Colonic mucosa (tissue), 4 donors: ENCODE data around the gene PTPRN2. TPM values are rescaled to one million over a fixed set of nuclear protein-coding genes. Genes with fewer than 3 reads are reported as not detected.

Experiments used
- DNase-seq: peaks from one replicate; pipeline ENCODE4 v3.0.0-alpha.2; 2020
- H3K27ac ChIP-seq: fragments of 200-600 bp; one replicate; pipeline ENCODE4 v1.8.0; 2021
- H3K27me3 ChIP-seq: fragments of 200-600 bp; one replicate; pipeline ENCODE4 v1.8.0; 2021
- H3K36me3 ChIP-seq: fragments of 200-600 bp; one replicate; pipeline ENCODE4 v1.8.0; 2021
- H3K4me1 ChIP-seq: fragments of 200-600 bp; one replicate; pipeline ENCODE4 v1.8.0; 2021; ENCODE audit warnings: mild to moderate bottlenecking
- H3K4me3 ChIP-seq: fragments of 200-600 bp; one replicate; pipeline ENCODE4 v1.8.0; 2021
- H3K9ac ChIP-seq, 2 donors: one replicate each; pipeline ENCODE4 v1.7.0; 2013; ENCODE audit warnings: control low read depth in 2 of 2, low read depth in 2 of 2, low read length in 2 of 2
- H3K9me3 ChIP-seq: fragments of 200-600 bp; one replicate; pipeline ENCODE4 v1.8.0; 2021
- CTCF ChIP-seq: fragments of 200-600 bp; IDR thresholded peaks from one replicate; pipeline ENCODE4 v1.8.0; 2022; ENCODE audit warnings: antibody characterized with exemption, mild to moderate bottlenecking
- intact Hi-C: fragments of 100-400 bp; cut with DNase I; formaldehyde crosslinking; loops from one replicate; pipeline ENCODE4 v1.14.1; 2022
- total RNA-seq, 2 donors: library from RNA; stranded (reverse); fragmentation: NEBNext Ultra II Directional in 1 of 2; extraction: Animal tissue kit (Norgen Biotek cat#: 25700) in 1 of 2; gene quantifications; one replicate each; pipeline ENCODE4 v1.2.1, GENCODE V29; 2021
- donor health status: healthy.
- donor health status: DM: no; HTN: no; CAD: no.
- donor health status: DM: no; HTN: no; CAD: no.

PTPRN2 gene
- total RNA-seq, 2 donors from 2014 or later = 14.7 to 21.6 TPM

- Histone ChIP-seq H3K4me3 (no peak overlapping the region), H3K9ac (no peak overlapping the region), H3K4me1 (no peaks in the 10 kb centered on the region), H3K27ac (no peak overlapping the region), H3K9me3 (no peaks in the 10 kb centered on the region), H3K36me3 (no peaks in the 10 kb centered on the region), H3K27me3 (no peaks in the 10 kb centered on the region)
- TF ChIP-seq CTCF = no peak
- DNase-seq = no peak
- intact Hi-C loops = no loop called here
These were observed 555.7 kb downstream of the PTPRN2 start for GRCh38 chr7:158031867-158032308.

GRCh38 chr7:158030566-158030965 lies 557.1 kb downstream of the PTPRN2 start:
- no peak for DNase-seq
- Histone ChIP-seq H3K4me1 (no peaks in the 10 kb centered on the region), H3K9ac (no peak overlapping the region), H3K36me3 (no peaks in the 10 kb centered on the region), H3K4me3 (no peak overlapping the region), H3K9me3 (no peaks in the 10 kb centered on the region), H3K27me3 (no peaks in the 10 kb centered on the region), H3K27ac (no peak overlapping the region)
- TF ChIP-seq CTCF = no peak
- intact Hi-C loops = no loop called here

DNA sequence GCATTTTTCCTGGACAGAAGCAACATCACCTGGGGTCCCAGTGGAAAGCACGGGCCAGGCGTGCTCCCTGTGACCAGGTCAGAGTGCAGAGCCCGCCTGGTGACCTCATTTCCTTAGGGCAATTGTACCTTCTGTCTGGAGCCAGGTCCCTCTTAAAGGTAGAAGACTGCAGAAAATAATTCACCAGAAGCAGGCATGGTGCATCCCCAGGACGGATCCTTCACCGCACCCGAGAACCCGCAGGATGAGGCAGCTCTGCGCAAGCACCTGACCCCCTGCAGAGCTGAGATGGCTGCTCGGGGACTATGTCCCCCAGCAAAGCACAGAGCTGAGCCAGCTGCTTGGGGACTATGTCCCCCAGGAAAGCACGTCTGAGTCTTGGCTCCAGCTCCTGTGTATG lies 557.6 kb downstream of the PTPRN2 start:
- Histone ChIP-seq H3K27me3 (no peaks in the 10 kb centered on the region), H3K9me3 (no peaks in the 10 kb centered on the region), H3K9ac (no peak overlapping the region), H3K36me3 (no peaks in the 10 kb centered on the region), H3K4me3 (no peak overlapping the region), H3K27ac (no peak overlapping the region), H3K4me1 (no peaks in the 10 kb centered on the region)
- no peak for DNase-seq
- intact Hi-C loops = no loop called here
- TF ChIP-seq CTCF = no peak

DNA sequence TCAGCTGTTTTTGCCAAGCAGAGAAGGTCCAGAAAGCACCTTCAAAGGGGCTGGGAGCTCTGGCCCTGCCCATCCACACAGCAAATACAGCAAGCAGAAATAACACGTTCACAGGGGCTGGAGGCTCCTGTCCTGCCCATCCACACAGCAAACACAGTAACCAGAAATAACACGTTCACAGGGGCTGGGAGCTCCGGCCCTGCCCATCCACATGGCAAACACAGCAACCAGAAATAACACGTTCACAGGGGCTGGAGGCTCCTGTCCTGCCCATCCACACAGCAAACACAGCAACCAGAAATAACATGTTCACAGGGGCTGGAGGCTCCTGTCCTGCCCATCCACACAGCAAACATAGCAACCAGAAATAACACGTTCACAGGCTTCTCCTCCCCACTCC lies 558.1 kb downstream of the PTPRN2 start:
- Histone ChIP-seq H3K9ac (no peak overlapping the region), H3K27me3 (no peaks in the 10 kb centered on the region), H3K36me3 (no peaks in the 10 kb centered on the region), H3K4me1 (no peaks in the 10 kb centered on the region), H3K9me3 (no peaks in the 10 kb centered on the region), H3K4me3 (no peak overlapping the region), H3K27ac (no peak overlapping the region)
- intact Hi-C loops = no loop called here
- DNase-seq = no peak
- TF ChIP-seq CTCF = no peak

- no peak for DNase-seq
- no peaks in the 10 kb centered on the region for H3K27me3 ChIP-seq
- no peak overlapping the region for H3K9ac ChIP-seq
- intact Hi-C loops = no loop called here
- no peaks in the 10 kb centered on the region for H3K36me3 ChIP-seq
- no peak for TF ChIP-seq CTCF
- no peaks in the 10 kb centered on the region for H3K9me3 ChIP-seq
- no peak overlapping the region for H3K4me3 ChIP-seq
- no peaks in the 10 kb centered on the region for H3K4me1 ChIP-seq
- no peak overlapping the region for H3K27ac ChIP-seq
These were observed 558.7 kb downstream of the PTPRN2 start for GRCh38 chr7:158028971-158029370.
